SK-N-DZ (cell line): ENCODE data around the gene GMPR2.

Source experiments
- DNase-seq: peaks from one replicate; pipeline ENCODE4 v3.0.0-alpha.2; 2015; ENCODE audit warnings: low spot score

The GMPR2 gene

DNA sequence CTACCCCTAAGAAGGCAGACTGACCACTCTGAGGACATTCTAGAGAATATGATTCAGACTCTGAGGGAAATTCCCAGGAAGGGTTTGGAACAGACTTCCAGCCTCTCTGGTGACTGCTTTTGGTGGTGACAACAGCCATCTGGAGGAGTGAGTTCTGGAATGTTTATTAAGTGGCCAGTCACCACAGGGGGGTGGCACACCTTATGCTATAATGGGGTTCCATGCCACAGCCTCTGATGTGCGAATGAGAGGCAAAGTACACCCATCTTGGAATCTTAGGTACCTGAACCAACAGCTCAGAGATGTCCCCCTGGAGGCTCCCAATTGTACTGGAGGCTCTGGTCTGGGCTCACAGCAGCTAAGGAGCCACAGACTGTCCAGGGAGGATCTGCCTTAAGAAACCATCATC lies 19.2 kb downstream of the GMPR2 start:
- no peak for DNase-seq

- no peak for DNase-seq
Observed at GRCh38 chr14:24252289-24253124, 19.8 kb downstream of the GMPR2 start.

DNA sequence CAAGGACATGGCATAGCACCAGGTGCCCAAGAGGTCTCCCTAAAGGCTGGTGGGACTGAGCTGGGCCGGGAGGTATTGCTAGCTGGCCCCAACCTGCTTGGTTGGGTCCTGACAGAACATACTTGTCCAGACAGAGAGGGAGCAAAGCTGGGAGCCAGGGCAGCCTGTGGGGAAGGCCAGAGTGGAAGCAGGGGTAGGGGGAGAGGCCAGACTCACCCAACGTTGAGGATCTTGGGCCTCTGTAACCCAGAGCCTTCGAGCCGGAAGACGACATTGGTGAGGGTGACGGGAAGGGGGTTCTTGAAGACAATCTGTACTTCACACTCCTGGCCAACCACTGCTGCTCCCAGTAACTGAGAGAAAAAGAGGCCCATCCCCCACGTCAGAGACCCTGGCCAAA lies 21.2 kb downstream of the GMPR2 start:
- no peak for DNase-seq

DNA sequence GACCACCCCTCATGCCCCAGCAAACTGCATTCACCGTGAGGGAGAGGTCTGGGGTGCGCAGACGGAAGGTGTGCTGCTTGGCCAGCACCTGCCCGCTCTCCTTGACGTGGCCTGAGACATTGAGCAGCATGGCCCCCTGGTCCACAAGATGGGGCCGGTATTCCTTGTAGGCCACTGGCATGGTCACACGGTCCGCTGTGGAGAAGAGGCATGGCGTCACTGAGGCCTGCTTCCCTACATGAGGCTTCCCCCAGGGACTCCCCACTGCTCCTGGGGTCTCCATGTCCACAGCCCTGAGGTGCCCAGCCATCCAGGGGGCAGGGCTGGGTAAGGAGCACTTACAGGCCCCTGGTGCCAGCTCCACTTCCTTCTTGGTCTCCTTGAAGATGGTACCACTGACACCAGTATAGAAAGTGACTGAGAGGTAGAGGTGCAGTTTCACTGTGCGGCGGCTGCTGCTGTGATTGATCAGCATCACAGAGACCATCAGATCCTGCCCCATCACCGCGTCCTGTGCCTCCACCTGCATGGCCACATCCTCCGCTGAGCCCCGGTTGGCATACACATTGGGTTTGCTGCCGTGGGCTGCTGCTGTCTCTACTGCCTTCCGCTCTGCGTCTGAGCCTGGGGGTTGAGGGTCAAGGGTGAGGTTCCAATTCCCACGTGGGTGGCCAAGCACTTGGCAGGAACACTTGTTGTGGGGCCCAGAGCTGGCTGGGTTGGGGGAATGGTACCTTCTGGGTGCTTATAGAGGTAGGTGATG lies 22.1 kb downstream of the GMPR2 start:
- no peak for DNase-seq

DNA sequence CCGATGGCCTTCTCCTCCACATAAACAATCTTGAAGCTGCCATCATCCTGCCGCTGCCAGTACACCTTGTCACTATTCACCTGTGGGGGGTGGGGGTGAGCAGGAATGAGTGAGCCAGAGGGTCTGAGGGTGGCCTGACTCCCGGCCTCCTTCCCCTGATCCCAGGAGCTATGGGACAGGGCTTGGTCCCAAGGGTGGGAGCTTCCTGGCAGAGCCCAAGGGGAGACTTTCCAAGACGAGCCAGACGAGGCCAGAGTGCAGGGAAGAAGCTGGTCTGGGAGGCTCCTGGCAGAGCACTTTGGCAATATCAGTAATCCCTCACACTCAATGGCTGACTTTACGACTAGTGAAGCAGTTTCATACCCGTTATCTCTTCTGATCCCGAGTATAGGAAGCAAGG lies 22.7 kb downstream of the GMPR2 start:
- DNase-seq = no peak

DNA sequence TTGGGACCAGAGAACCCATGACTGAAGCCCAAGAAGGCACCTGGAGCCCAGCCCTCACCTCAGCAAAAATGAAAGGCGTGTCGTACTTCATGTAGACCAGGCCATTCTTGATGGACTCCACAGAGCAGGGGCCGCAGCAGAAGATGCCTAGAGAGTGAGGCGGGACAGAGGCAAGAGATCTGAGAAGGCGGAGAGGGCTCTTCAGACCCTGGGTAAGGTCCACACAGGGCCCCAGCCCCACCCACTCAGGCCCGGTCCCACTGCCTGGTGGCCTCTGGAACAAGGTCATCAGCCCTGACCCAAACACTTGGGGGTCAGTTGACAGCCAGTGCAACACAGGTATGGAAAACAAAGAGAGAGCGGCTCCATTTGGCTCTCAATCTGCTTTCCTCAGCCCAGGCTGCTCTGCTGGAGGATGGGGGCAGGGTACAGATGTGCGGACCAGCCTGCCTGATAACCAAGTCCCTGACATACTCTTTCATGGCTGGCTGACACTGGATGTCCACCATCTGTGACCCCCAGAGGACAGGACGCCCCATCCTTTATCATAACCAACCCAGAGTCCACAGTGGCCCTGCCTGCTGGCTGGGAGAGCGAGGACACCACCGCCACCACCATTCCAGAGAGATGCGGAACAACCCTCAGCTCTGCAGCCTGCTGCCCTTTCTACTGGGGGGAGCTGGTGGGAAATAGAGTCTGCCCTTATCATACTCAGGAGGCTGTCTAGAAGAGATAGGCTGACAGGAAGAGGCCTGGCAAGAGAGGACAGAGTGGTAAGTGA lies 23.4 kb downstream of the GMPR2 start:
- DNase-seq = no peak

DNA sequence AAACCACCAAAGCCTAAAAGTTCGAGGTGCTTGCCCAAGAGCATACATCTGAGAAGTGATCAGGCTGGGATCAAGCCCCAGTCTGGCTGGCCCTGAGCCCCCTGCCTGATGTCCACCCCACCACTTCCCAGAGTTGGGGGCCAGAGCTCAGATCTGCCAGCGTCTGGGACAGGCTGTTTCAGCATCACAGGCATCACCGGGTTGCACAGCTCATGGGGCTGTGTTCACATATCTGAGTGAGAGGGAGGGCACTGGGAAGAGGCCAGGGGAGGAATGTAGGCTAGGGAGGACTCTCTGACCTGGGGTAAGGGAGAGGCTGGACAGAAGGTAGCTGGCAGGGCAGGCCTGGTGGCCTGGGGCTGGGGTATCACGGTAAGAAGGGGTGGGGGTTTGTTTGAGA lies 24.2 kb downstream of the GMPR2 start:
- DNase-seq = no peak

DNA sequence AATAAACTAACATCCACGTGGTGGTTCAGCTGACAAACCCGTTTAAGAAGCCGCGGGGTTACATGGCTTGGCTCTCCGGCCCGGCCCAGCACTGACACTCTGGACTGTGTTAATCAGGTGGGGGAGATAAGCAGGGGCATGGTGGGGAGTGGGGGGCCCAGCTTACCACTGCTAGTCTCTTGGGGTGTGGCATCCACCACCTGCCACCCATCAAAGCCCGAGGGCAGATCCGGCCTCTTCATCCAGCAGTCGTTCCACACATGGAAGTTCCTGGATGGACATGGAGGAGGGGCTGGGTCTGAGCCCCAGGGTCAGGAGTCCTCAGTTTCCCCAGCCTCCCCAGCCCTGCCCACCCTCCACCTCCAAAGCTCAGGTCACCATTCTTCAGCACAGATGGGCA lies 25.4 kb downstream of the GMPR2 start:
- no peak for DNase-seq

DNA sequence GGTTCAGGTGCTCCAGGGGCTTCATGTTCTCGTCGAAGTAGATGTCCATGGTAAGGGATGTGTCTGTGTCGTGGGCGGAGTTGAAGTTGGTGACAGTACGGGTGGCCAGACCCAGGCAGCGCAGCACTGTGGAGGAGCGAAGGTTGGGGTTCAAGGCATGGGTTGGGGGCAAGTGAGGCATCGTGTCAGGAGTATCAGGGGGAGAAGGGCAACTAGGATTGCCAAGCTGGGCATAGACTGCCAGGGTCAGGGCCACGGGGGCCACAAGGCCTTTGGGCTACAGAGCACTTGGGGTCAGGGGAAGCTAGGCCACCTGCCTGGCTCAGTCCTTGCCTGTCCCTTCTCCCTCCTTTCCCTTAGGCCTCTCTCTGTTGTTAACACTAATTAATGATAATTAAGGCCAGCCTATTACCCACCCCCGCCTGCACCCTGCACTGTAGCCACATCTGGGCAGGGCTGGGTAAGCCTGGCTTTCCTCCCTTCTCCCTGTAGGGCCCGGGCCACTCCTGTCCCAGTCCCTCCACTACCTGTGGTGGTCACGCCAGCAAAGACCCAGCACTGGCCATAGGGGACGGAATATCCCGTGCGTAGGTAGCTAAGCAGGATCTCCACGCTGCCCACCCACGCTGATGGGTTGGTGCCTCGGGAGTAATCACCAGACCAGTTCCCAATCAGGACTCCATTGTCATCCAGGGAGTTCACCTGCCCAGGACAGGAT lies 26.0 kb downstream of the GMPR2 start:
- DNase-seq = no peak

DNA sequence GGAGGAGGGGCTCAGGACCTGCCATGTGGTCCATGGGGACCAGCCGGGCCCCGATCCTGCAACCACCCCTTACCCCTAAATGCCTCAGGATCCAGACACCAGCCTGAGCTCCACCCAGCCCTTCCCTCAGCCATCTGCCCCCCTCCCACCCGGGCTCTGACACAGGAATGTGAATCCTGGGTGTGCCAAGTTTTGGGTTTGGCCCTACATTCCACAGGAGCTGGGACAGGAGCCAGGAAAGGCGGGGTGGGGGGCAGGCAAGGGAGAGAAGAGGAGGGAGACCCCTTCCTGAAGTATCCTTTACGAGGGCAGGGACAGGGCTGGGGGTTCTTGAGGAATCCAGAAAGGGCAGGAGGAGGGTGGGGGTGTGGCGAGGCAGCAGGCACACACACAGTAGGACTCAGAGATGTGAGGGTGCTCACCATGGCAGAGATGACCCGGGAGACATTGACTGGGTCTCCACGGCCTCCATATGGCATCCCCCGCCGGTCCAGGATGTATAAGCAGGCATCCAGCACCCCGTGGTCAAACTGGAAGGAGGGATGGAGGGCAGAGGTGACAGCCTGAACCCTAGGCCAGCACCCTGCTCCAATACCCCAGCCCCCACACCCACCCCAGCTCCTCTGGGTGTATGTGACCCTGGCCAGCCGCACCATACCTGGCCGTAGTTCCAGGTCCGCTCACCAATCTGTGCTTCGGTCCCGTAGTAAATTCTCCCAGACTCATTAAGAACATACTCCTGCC lies 26.7 kb downstream of the GMPR2 start:
- DNase-seq = no peak

DNA sequence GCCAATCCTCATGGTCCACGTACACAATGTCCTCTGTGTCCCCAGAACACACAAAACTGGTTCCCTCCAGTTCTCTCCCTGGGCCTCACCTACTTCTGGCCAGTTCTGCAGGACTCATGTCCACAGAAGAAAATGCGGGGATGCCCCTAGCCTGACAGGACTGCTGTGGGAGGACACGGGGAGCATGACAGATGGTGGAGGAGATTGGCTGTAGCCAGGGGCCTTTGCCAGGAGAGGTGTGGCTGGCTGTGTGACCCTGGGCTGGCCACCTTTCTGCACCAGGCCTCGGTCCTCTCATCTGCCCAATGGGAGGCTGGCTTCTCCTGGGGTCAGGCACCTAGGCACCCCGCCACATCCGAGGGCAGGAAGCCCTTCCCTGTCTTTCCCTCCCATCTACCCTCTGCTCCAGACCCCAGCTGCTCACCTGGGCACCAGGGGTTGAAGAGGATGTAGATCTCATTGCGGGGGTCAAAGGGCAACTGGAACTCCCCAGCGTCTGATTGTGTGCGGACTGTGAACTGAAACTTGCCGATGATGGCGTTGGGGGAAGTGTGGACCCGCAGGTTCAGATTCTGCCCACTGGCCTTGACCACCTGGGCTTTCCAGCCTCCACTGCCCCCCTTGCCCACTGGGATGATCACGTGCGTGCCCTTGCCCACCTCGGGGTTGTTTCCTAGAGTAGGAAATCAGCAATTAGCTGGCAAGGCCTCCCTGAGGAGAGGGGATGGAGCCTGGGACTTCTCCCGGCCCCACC lies 27.5 kb downstream of the GMPR2 start:
- DNase-seq = no peak

- no peak for DNase-seq
Observed at GRCh38 chr14:24260780-24261157, 28.0 kb downstream of the GMPR2 start.

DNA sequence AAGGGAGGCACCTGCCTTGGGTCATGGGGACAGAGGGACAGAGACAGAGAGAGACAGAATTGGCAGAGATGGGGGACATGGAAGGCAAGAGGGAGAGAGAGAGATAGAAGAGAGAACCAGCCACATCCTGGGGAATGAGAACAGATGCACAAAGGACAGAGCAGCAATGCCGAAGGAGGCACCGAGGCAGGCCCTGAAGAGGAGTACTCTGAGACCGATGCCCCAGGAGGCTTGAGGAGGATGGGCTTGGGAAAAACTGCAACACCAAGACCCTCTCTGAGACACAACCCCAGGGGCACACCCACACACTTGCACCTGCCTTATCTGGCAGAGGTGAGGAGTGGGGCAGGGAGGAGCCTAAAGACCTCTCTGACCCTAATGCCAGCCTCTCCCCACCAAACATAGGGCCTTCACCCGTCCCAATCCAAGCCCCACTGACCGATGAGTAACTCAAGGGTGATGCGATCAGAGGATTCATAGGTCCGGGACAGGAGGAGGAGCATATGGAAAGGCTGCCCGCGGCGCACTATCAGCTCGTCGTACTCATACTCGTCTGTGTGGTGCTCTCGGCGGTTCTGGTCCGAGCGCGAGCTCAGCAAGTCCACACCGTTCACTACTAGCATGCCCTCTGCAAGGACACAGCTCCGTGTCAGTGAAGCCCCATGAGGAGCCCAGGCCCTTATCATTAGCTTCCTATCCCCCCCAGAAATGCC lies 28.7 kb downstream of the GMPR2 start:
- DNase-seq = no peak

GRCh38 chr14:24261969-24262327 lies 29.2 kb downstream of the GMPR2 start:
- no peak for DNase-seq

GRCh38 chr14:24262821-24263733 lies 30.3 kb downstream of the GMPR2 start, which contains the start of gene TGM1:
Gene TGM1, minus strand, starts transcription at chr14:24263177. Its CDS starts 825 bp downstream, at chr14:24262352.
- no peak for DNase-seq

GRCh38 chr14:24263848-24264247 lies 31.1 kb downstream of the GMPR2 start:
- DNase-seq = no peak

DNA sequence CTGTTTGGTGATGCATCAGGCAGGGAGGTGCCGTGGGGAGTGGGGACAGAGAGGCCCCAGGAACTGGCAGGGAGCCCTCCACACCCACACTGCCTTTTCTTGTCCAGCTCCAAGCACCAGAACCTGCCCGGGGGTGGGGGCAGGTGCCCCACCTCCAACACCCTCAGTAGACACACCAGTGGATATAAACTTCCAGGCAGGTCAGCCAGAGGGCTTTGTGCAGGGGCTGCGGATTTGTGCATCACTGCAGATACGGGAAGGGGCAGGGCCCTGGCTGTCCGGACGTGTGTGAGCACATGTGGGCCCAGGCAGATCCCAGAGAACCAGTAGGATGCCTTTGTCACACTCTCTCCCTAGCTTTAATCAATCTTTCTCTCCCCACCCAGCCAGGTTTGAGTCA lies 31.6 kb downstream of the GMPR2 start:
- no peak for DNase-seq
